Ovary (tissue), 3 donors: Measurements from ENCODE around the gene GCA.

Experiments used
- CTCF ChIP-seq, 3 donors: fragments of 450-650 bp in 2 of 3; fragments of 200-600 bp in 1 of 3; IDR thresholded peaks; one replicate each; pipeline versions ENCODE4 v1.5.1 to v1.8.0; 2016 to 2022; ENCODE audit warnings: antibody characterized with exemption in 3 of 3, mild to moderate bottlenecking in 1 of 3
- POLR2A ChIP-seq: fragments of 450-650 bp; IDR thresholded peaks from one replicate; pipeline ENCODE4 v1.6.1; 2017; ENCODE audit warnings: antibody characterized with exemption, mild to moderate bottlenecking, moderate library complexity
- donor health status: DM: no; HTN: no; CAD: no.

- TF ChIP-seq CTCF (IDR thresholded peaks at IDR 0.05) (no peak), POLR2A (no peak)
Observed at GRCh38 chr2:162370931-162371330, 27.0 kb downstream of the GCA start.
